Hepatocyte (in vitro differentiated cells): ENCODE measurements around the gene ADAMTS12. TPM values are rescaled to one million over a fixed set of nuclear protein-coding genes. Genes with fewer than 3 reads are reported as not detected.

Source experiments
- DNase-seq: peaks from one replicate; pipeline ENCODE4 v3.0.0-alpha.2; 2016; ENCODE audit warnings: low spot score
- H2AFZ ChIP-seq: fragments of 200-600 bp; sonication (generic); 2 replicates; pipeline ENCODE4 v1.6.0; 2016; ENCODE audit warnings: antibody characterized with exemption, mild to moderate bottlenecking
- H3K27ac ChIP-seq: fragments of 200-600 bp; sonication (generic); 2 replicates; pipeline ENCODE4 v1.5.1; 2016; ENCODE audit warnings: mild to moderate bottlenecking
- H3K27me3 ChIP-seq: fragments of 200-600 bp; sonication (generic); 2 replicates; pipeline ENCODE4 v1.6.1; 2016
- H3K36me3 ChIP-seq: fragments of 200-600 bp; sonication (generic); replicated peaks from 2 replicates; pipeline ENCODE4 v1.5.1; 2016; ENCODE audit warnings: low read depth; ENCODE audit not compliant: insufficient read depth
- H3K4me1 ChIP-seq: fragments of 200-600 bp; sonication (generic); 2 replicates; pipeline ENCODE4 v1.5.1; 2016; ENCODE audit warnings: mild to moderate bottlenecking, moderate library complexity; ENCODE audit not compliant: insufficient read depth
- H3K4me2 ChIP-seq: fragments of 200-600 bp; sonication (generic); 2 replicates; pipeline ENCODE4 v1.6.0; 2016
- H3K4me3 ChIP-seq: fragments of 200-600 bp; sonication (generic); 2 replicates; pipeline ENCODE4 v1.5.1; 2016; ENCODE audit warnings: mild to moderate bottlenecking
- H3K79me2 ChIP-seq: fragments of 200-600 bp; sonication (generic); 2 replicates; pipeline ENCODE4 v1.6.0; 2017; ENCODE audit warnings: mild to moderate bottlenecking
- H3K9me2 ChIP-seq: fragments of 200-600 bp; sonication (generic); replicated peaks from 2 replicates; pipeline ENCODE4 v1.6.0; 2017; ENCODE audit warnings: mild to moderate bottlenecking; ENCODE audit not compliant: insufficient read depth
- H3K9me3 ChIP-seq: fragments of 200-600 bp; sonication (generic); 2 replicates; pipeline ENCODE4 v1.5.1; 2016; ENCODE audit warnings: low read depth, mild to moderate bottlenecking
- H4K20me1 ChIP-seq: fragments of 200-600 bp; sonication (generic); 2 replicates; pipeline ENCODE4 v1.6.0; 2016; ENCODE audit warnings: mild to moderate bottlenecking; ENCODE audit not compliant: insufficient read depth, poor library complexity, severe bottlenecking
- EZH2 ChIP-seq: fragments of 200-600 bp; sonication (generic); IDR thresholded peaks from 2 replicates; pipeline ENCODE4 v1.6.1; 2016; ENCODE audit warnings: antibody characterized with exemption, mild to moderate bottlenecking, borderline replicate concordance
- EZH2phosphoT487 ChIP-seq: fragments of 200-600 bp; sonication (generic); IDR thresholded peaks from one replicate; pipeline ENCODE4 v1.6.1; 2018; ENCODE audit warnings: antibody characterized with exemption, mild to moderate bottlenecking, low read depth, moderate library complexity; ENCODE audit not compliant: unreplicated experiment, severe bottlenecking
- WGBS: methylation state at CpG from one replicate; pipeline ENCODE4 v1.1.6; 2016; ENCODE audit warnings: low lambda C conversion rate; ENCODE audit errors: missing lambda C conversion rate; 5-methylcytosine and 5-hydroxymethylcytosine counted together
- polyA plus RNA-seq: library from polyadenylated mRNA; unstranded; fragments of >200 nt; fragmentation: Nextera tagmentation; extraction: Ambion mirVana; gene quantifications from 2 replicates; pipeline ENCODE4 v1.2.1, GENCODE V29; 2016
- total RNA-seq: library from RNA; depleted of rRNA; stranded (reverse); fragments of >200 nt; gene quantifications from 2 replicates; pipeline ENCODE4 v1.2.3, GENCODE V29; 2014
- TF ChIP-seq, protein P1 (sequence below): fragments of 200-600 bp; sonication (generic); IDR thresholded peaks from 2 replicates; pipeline ENCODE4 v1.5.1; 2016; ENCODE audit warnings: antibody characterized with exemption, mild to moderate bottlenecking; ENCODE audit not compliant: poor library complexity

ADAMTS12 gene
- total and polyA plus RNA-seq, 2 experiments from 2014 or later, result 3.2 to 8.9 TPM

DNA sequence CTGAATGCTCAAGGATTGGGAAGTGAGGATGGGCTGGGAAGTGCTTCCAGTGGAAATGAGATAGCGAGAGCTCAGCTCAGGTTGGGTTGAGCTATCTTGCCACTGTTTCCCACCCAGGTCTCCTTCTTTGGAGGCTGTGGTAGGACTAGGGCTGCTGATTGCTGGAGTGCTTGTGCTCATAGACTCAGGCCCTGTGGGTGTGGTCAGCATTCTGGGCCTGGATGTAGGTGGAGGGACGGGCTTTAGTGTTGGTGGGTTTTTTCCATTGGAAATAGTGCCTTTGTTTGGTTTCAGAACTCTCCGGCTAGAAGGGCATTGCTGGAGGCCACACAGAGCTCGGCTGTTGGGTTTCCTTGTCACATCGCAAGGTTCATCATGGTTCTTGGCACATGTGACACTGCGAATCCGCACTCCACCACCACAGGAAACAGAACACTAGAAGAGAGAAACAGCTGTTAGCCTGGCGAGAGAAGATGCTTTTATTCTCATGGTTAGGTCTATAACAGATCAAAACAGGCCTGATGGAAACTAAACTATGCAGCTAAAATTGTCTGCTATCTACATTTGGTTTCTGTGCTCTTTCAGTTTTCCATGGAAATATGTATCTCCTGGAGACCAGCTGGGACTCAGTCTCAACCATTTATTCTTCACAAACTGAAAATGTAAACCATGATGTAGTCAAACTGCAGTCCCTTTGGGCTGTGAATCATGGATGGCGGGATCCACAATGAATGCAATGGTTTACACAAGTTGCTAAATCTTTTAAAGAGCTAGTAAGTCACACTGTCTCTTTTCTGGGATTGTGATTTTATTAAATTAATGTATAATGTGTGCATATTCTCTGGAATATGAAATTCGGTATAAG is 314.8 kb downstream of the ADAMTS12 start:
- Histone ChIP-seq H3K4me1 (no peaks in the 10 kb centered on the region), H3K4me2 (no peak overlapping the region), H3K9me2 (no peaks in the 10 kb centered on the region), H3K27ac (no peak overlapping the region), H2AFZ (no peak overlapping the region), H3K36me3 (no peaks in the 10 kb centered on the region), H3K27me3 (no peaks in the 10 kb centered on the region), H3K9me3 (no peaks in the 10 kb centered on the region), H4K20me1 (no peaks in the 10 kb centered on the region), H3K4me3 (no peak overlapping the region), H3K79me2 (no peaks in the 10 kb centered on the region)
- TF ChIP-seq, protein P1, sequence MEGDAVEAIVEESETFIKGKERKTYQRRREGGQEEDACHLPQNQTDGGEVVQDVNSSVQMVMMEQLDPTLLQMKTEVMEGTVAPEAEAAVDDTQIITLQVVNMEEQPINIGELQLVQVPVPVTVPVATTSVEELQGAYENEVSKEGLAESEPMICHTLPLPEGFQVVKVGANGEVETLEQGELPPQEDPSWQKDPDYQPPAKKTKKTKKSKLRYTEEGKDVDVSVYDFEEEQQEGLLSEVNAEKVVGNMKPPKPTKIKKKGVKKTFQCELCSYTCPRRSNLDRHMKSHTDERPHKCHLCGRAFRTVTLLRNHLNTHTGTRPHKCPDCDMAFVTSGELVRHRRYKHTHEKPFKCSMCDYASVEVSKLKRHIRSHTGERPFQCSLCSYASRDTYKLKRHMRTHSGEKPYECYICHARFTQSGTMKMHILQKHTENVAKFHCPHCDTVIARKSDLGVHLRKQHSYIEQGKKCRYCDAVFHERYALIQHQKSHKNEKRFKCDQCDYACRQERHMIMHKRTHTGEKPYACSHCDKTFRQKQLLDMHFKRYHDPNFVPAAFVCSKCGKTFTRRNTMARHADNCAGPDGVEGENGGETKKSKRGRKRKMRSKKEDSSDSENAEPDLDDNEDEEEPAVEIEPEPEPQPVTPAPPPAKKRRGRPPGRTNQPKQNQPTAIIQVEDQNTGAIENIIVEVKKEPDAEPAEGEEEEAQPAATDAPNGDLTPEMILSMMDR, result no peak
- TF ChIP-seq EZH2phosphoT487 (no peak), EZH2 (no peak)
- 95% methylated on average over 10 of the region's 10 CpGs for WGBS
- DNase-seq, result no peak

DNA sequence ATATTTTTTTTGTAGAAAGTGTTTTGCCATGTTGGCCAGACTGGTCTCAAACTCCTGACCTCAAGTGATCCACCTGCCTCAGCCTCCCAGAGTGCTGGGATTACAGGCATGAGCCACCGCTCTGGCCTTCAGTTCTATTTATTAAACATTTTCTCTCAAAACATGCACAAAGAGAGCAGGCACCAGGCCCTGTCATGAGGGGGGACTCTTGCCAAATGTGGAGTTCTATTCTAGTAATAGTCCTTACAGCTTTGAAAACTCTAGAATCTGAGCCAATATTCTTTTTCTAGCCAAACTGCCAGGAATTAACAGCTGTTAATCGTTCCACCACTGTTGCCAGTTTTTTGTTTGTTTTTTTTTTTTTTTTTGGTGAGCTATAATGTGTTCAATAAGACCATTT is 326.5 kb downstream of the ADAMTS12 start:
- no peak for TF ChIP-seq EZH2
- Histone ChIP-seq H3K4me2 (no peak overlapping the region), H4K20me1 (no peaks in the 10 kb centered on the region), H3K36me3 (no peaks in the 10 kb centered on the region), H3K9me3 (no peaks in the 10 kb centered on the region), H3K9me2 (no peaks in the 10 kb centered on the region), H3K4me3 (no peak overlapping the region), H3K4me1 (no peaks in the 10 kb centered on the region), H2AFZ (no peak overlapping the region), H3K27ac (no peak overlapping the region), H3K27me3 (no peaks in the 10 kb centered on the region), H3K79me2 (no peaks in the 10 kb centered on the region)
- 98% methylated on average over 2 of the region's 2 CpGs for WGBS
- DNase-seq, result no peak

DNA sequence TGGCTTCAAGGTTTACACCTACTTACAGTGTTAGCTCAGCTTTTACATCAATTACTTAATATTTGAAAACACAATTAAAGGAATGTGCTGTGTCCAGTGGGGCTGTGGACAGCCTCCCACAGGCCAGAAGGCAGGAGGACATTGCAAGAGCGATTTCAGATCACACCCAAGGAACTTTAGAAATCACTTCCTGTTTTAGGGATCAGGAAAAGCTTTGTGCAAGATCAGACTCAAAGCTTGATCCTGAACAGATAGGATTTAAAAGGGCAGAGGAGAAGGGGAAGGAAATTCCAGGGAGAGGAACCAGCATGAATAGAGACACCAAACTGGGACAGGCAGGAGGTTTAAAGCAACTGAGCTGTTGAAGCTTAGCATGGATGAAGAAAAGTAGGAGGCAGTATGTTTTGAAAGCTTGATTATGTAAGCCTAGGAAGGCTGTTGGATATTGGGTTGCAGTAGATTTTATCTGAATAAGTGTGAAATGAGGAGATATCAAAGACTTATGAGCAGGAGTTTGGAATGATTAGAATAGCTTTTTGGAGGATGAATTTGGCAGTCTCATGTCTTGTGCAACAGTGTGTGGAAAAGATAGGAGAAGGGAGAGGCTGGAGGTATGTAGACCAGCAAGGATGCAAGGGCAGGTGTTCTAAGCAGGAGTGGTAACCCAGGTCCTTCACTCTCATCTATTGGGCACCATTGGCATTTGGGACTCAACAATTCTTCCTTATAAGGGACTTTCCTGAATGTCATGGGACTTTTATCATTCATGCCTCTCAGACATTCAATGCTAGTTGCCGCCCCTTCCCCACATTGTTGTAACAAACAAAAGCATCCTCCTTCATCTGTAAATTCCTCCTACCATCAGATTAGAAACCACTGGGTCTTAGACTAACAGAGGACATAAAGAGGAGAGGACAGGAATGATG is 327.5 kb downstream of the ADAMTS12 start:
- H3K36me3 ChIP-seq, result no peaks in the 10 kb centered on the region
- no peaks in the 10 kb centered on the region for H3K9me2 ChIP-seq
- TF ChIP-seq EZH2, result no peak
- no peak for TF ChIP-seq EZH2phosphoT487
- TF ChIP-seq, protein P1, result no peak
- no peak overlapping the region for H3K27ac ChIP-seq
- DNase-seq, result no peak
- no peaks in the 10 kb centered on the region for H3K9me3 ChIP-seq
- H4K20me1 ChIP-seq, result no peaks in the 10 kb centered on the region
- no peak overlapping the region for H3K4me2 ChIP-seq
- H3K79me2 ChIP-seq, result no peaks in the 10 kb centered on the region
- WGBS, result 69% methylated on average over 2 of the region's 2 CpGs
- no peaks in the 10 kb centered on the region for H3K4me1 ChIP-seq
- H2AFZ ChIP-seq, result no peak overlapping the region
- no peaks in the 10 kb centered on the region for H3K27me3 ChIP-seq
- H3K4me3 ChIP-seq, result no peak overlapping the region
